Neural progenitor cell (in vitro differentiated cells): ENCODE measurements around the gene MS4A7.

ENCODE experiments used
- CTCF ChIP-seq: fragments of 200-600 bp; sonication (generic); IDR thresholded peaks from 2 replicates; pipeline ENCODE4 v1.5.1; 2017; ENCODE audit warnings: antibody characterized with exemption, mild to moderate bottlenecking
- EZH2 ChIP-seq: fragments of 200-600 bp; sonication (generic); IDR thresholded peaks from 2 replicates; pipeline ENCODE4 v1.6.1; 2017; ENCODE audit warnings: antibody characterized with exemption, mild to moderate bottlenecking, moderate library complexity
- EZH2phosphoT487 ChIP-seq: fragments of 200-600 bp; sonication (generic); IDR thresholded peaks from 2 replicates; pipeline ENCODE4 v1.6.1; 2017; ENCODE audit warnings: antibody characterized with exemption

GRCh38 chr11:60362241-60362640, 16.1 kb upstream of the MS4A7 start:
- no peak for TF ChIP-seq CTCF
- no peak for TF ChIP-seq EZH2
- TF ChIP-seq EZH2phosphoT487, result no peak
